GM12878 (cell line): ENCODE data around the gene GPC6. TPM values are rescaled to one million over a fixed set of nuclear protein-coding genes. Genes with fewer than 3 reads are reported as not detected.

ENCODE experiments used
- ATAC-seq: fragments of 200-7000 bp; cut with Tn5 transposase; 3 replicates; pipeline ENCODE4 v1.9.1; 2020; ENCODE audit warnings: mild to moderate bottlenecking, moderate library complexity
- BruUV-seq: library from RNA; stranded (reverse); fragments of 400-500 nt; replicated peaks from 2 replicates; lab custom pipeline; 2021; lab: Mats Ljungman, UMichigan
- CTCF ChIA-PET: fragments of 300-600 bp; sonication (Branson Sonifier 250); formaldehyde crosslinking; extraction: SDS; loops from one replicate; lab custom pipeline; 2021; ENCODE audit warnings: inconsistent platforms; lab: Yijun Ruan, JAX
- POLR2A ChIA-PET: fragments of 350-600 bp; formaldehyde crosslinking; extraction: SDS; loops from one replicate; lab custom pipeline; 2021; ENCODE audit warnings: inconsistent platforms; lab: Charles Lee
- RAD21 ChIA-PET: fragments of 300-600 bp; sonication (Branson Sonifier 250); formaldehyde crosslinking; loops from one replicate; lab custom pipeline; 2023; ENCODE audit warnings: antibody characterized with exemption; ENCODE audit not compliant: unreplicated experiment; lab: Charles Lee
- SMC1A ChIA-PET: fragments of 300-600 bp; sonication (Branson Sonifier 250); formaldehyde crosslinking; loops from one replicate; lab custom pipeline; 2023; ENCODE audit not compliant: unreplicated experiment, uncharacterized antibody; lab: Charles Lee
- DNase-seq: peaks from one replicate; pipeline ENCODE4 v3.0.0-alpha.2; 2011; ENCODE audit warnings: low read depth, low spot score
- FAIRE-seq: peaks from 3 replicates; lab custom pipeline; 2011; peaks lifted over from hg19 to GRCh38; lab: Jason Lieb, UNC
- H2AFZ ChIP-seq: 2 replicates; pipeline ENCODE4 v1.6.0; 2011; ENCODE audit warnings: low read depth, low read length, control low read depth; ENCODE audit not compliant: control insufficient read depth
- H3K27ac ChIP-seq: 2 replicates; pipeline ENCODE4 v1.5.1; 2011; ENCODE audit warnings: control low read depth; ENCODE audit not compliant: control insufficient read depth, insufficient read depth
- H3K27me3 ChIP-seq, 2 experiments: replicated peaks in 1 of 2; 2 replicates each; pipeline versions ENCODE4 v1.6.0 to v1.6.1; 2011; ENCODE audit warnings: low read length in 1 of 2; ENCODE audit not compliant: control insufficient read depth in 2 of 2, insufficient read depth in 2 of 2
- H3K36me3 ChIP-seq, 2 experiments: 2 replicates each; pipeline ENCODE4 v1.5.1; 2011; ENCODE audit warnings: low read length in 1 of 2; ENCODE audit not compliant: control insufficient read depth in 2 of 2, insufficient read depth in 2 of 2
- H3K4me1 ChIP-seq: 2 replicates; pipeline ENCODE4 v1.6.1; 2011; ENCODE audit warnings: mild to moderate bottlenecking, low read length, moderate library complexity, mixed read lengths; ENCODE audit not compliant: control insufficient read depth, insufficient read depth
- H3K4me2 ChIP-seq: 2 replicates; pipeline ENCODE4 v1.6.0; 2011; ENCODE audit warnings: control low read depth; ENCODE audit not compliant: control insufficient read depth, insufficient read depth
- H3K4me3 ChIP-seq: fragments of 200-600 bp; sonication (generic); 2 replicates; pipeline ENCODE4 v1.5.1; 2016
- H3K79me2 ChIP-seq: 2 replicates; pipeline ENCODE4 v1.6.0; 2011; ENCODE audit warnings: low read length; ENCODE audit not compliant: control insufficient read depth, insufficient read depth
- H3K9ac ChIP-seq: 2 replicates; pipeline ENCODE4 v1.8.0; 2011; ENCODE audit warnings: low read length, control low read depth, mixed read lengths; ENCODE audit not compliant: control insufficient read depth, insufficient read depth
- H3K9me3 ChIP-seq: replicated peaks from 3 replicates; pipeline ENCODE4 v1.5.1; 2011; ENCODE audit warnings: mild to moderate bottlenecking, low read length; ENCODE audit not compliant: control insufficient read depth, insufficient read depth
- H4K20me1 ChIP-seq: 2 replicates; pipeline ENCODE4 v1.6.0; 2011; ENCODE audit not compliant: control insufficient read depth, insufficient read depth
- CBFB ChIP-seq: IDR thresholded peaks from 2 replicates; pipeline ENCODE4 v1.6.1; 2016; ENCODE audit warnings: antibody characterized with exemption, low read depth
- DPF2 ChIP-seq: fragments of 450-650 bp; IDR thresholded peaks from 2 replicates; pipeline ENCODE4 v1.6.1; 2017; ENCODE audit warnings: mild to moderate bottlenecking
- EZH2 ChIP-seq: IDR thresholded peaks from 2 replicates; pipeline ENCODE4 v1.6.1; 2012; ENCODE audit warnings: low read depth, mild to moderate bottlenecking, control low read depth, inconsistent platforms, low read length, borderline replicate concordance; ENCODE audit not compliant: control insufficient read depth
- HDGF ChIP-seq: fragments of 450-650 bp; IDR thresholded peaks from 2 replicates; pipeline ENCODE4 v1.6.1; 2016; ENCODE audit warnings: antibody characterized with exemption
- MLLT1 ChIP-seq: fragments of 450-650 bp; IDR thresholded peaks from 2 replicates; pipeline ENCODE4 v1.6.1; 2016; ENCODE audit warnings: mild to moderate bottlenecking
- NR2C2 ChIP-seq: IDR thresholded peaks from 2 replicates; pipeline ENCODE4 v1.6.1; 2011; ENCODE audit warnings: borderline replicate concordance, low read depth; ENCODE audit not compliant: control insufficient read depth, insufficient read length
- RELA ChIP-seq: fragments of 450-650 bp; IDR thresholded peaks from 2 replicates; pipeline ENCODE4 v1.8.0; 2014; ENCODE audit warnings: borderline replicate concordance; ENCODE audit not compliant: partially characterized antibody
- RUNX3 ChIP-seq: IDR thresholded peaks from 2 replicates; pipeline ENCODE4 v1.6.1; 2012; ENCODE audit warnings: low read length, inconsistent platforms
- SIN3A ChIP-seq: IDR thresholded peaks from 2 replicates; pipeline ENCODE4 v1.6.1; 2012; ENCODE audit warnings: low read depth, low read length, improper control_type of control experiment
- SPI1 ChIP-seq: IDR thresholded peaks from 2 replicates; pipeline ENCODE4 v1.6.1; 2011; ENCODE audit warnings: low read depth, mild to moderate bottlenecking, low read length, moderate library complexity, borderline replicate concordance; ENCODE audit not compliant: insufficient read depth
- TCF7 ChIP-seq: IDR thresholded peaks from 2 replicates; pipeline ENCODE4 v1.6.1; 2014; ENCODE audit warnings: antibody characterized with exemption, borderline replicate concordance
- ZBTB4 ChIP-seq: fragments of 450-650 bp; formaldehyde crosslinking; IDR thresholded peaks from 2 replicates; pipeline ENCODE4 v1.4.0; 2022; ENCODE audit warnings: mild to moderate bottlenecking, moderate library complexity
- WGBS: methylation state at CpG from one replicate; pipeline ENCODE4 v1.1.6; 2016; ENCODE audit warnings: low lambda C conversion rate; ENCODE audit not compliant: insufficient replicate concordance, insufficient coverage; ENCODE audit errors: missing lambda C conversion rate; 5-methylcytosine and 5-hydroxymethylcytosine counted together
- in situ Hi-C: fragments of 300-500 bp; cut with MboI; formaldehyde crosslinking; loops from 9 replicates; pipeline ENCODE4 v1.14.3; 2018; ENCODE audit warnings: mixed read lengths
- intact Hi-C: fragments of 100-400 bp; cut with micrococcal nuclease; formaldehyde crosslinking; loops from one replicate; pipeline ENCODE4 v1.14.2; 2022; ENCODE audit not compliant: unreplicated experiment
- polyA plus RNA-seq, 11 experiments: library from polyadenylated mRNA; depleted of rRNA in 4 of 11; unstranded in 6 of 11; stranded (reverse) in 5 of 11; fragments of >200 nt; fragmentation: Nextera tagmentation in 4 of 11; fragmentation: Illumina TruSeq in 1 of 11; extraction: Ambion mirVana in 4 of 11; extraction: Trizol in 1 of 11; gene quantifications; 1 replicate in 1 of 11; 2 replicates in 10 of 11; pipeline versions ENCODE4 v1.2.1 to v1.2.3, GENCODE V29; 2011 to 2016; ENCODE audit warnings: inconsistent platforms in 2 of 11, missing spikeins in 2 of 11, low read depth in 1 of 11
- total RNA-seq, 4 experiments: library from RNA; depleted of rRNA in 3 of 4; stranded (reverse); fragments of >200 nt in 3 of 4; fragmentation: Illumina TruSeq in 1 of 4; extraction: Trizol in 1 of 4; gene quantifications; 2 replicates each; pipeline versions ENCODE4 v1.2.1 to v1.2.3, GENCODE V29; 2013 to 2021
- TF ChIP-seq, protein P1 (sequence below): IDR thresholded peaks from 2 replicates; pipeline ENCODE4 v1.6.1; 2012; ENCODE audit warnings: low read length, inconsistent platforms

GPC6 gene
- total and polyA plus RNA-seq, 10 of the 15 experiments (the other 5 are each of a cell fraction or from before 2014, with no cell fraction given): 0.03 to 0.04 (median 0.03) TPM; not detected in 7

DNA sequence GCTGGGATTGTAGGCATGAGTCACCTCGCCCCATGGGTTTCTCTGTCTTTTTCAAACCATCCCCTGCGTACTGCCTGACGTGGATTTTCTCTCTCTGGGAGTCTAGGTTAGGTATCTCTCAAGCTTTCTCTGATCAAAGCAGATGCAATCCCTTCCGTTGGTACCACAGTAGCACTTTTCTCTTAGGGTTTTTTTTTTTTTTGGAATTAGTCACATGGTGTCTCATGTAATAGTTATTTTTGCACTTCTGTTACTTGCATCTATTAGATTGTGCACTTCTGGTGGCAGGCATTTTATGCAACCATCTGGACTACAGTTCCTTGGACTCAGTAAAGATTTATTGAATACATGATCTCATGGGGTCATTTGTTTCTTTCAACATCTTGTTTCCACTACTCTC is 72.1 kb downstream of the GPC6 start:
- CTCF ChIA-PET: no interaction called here
- Histone ChIP-seq H4K20me1 (no peaks in the 10 kb centered on the region), H3K4me2 (no peak overlapping the region), H2AFZ (no peak overlapping the region), H3K27ac (no peak overlapping the region)
- POLR2A ChIA-PET: no interaction called here
- no peak for DNase-seq
- WGBS: 3% methylated on average over 4 of the region's 4 CpGs
- intact Hi-C loops: no loop called here
- BruUV-seq: no TSS peak
- RAD21 ChIA-PET: no interaction called here
- TF ChIP-seq RUNX3 (no peak), TCF7 (no peak), MLLT1 (no peak), SPI1 (no peak), EZH2 (no peak), CBFB (no peak), NR2C2 (no peak), RELA (no peak), SIN3A (no peak), ZBTB4 (no peak), HDGF (no peak), DPF2 (no peak)
- TF ChIP-seq, protein P1, sequence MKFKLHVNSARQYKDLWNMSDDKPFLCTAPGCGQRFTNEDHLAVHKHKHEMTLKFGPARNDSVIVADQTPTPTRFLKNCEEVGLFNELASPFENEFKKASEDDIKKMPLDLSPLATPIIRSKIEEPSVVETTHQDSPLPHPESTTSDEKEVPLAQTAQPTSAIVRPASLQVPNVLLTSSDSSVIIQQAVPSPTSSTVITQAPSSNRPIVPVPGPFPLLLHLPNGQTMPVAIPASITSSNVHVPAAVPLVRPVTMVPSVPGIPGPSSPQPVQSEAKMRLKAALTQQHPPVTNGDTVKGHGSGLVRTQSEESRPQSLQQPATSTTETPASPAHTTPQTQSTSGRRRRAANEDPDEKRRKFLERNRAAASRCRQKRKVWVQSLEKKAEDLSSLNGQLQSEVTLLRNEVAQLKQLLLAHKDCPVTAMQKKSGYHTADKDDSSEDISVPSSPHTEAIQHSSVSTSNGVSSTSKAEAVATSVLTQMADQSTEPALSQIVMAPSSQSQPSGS: no peak
- TF ChIP-seq, all 136 proteins: peak for 0
- no peak overlapping the region for H3K4me3 ChIP-seq
- no peaks in the 10 kb centered on the region for H3K27me3 ChIP-seq
- in situ Hi-C loops: no loop called here
- SMC1A ChIA-PET: no interaction called here
- no peaks in the 10 kb centered on the region for H3K36me3 ChIP-seq
- H3K4me1 ChIP-seq: no peaks in the 10 kb centered on the region
- no peaks in the 10 kb centered on the region for H3K79me2 ChIP-seq
- H3K9me3 ChIP-seq: no peaks in the 10 kb centered on the region
- no peak for FAIRE-seq
- no peak for ATAC-seq
- no peak overlapping the region for H3K9ac ChIP-seq
